Raji (cell line): ENCODE data around the gene SUSD5.
A peak's percentile ranks its signal among the peaks of the same experiment; 100 is the strongest.

Experiments used
- POLR2A ChIP-seq: IDR thresholded peaks from 2 replicates; pipeline ENCODE4 v1.6.1; 2011; ENCODE audit warnings: low read depth, low read length, control low read depth; ENCODE audit not compliant: insufficient read depth

Gene SUSD5

DNA sequence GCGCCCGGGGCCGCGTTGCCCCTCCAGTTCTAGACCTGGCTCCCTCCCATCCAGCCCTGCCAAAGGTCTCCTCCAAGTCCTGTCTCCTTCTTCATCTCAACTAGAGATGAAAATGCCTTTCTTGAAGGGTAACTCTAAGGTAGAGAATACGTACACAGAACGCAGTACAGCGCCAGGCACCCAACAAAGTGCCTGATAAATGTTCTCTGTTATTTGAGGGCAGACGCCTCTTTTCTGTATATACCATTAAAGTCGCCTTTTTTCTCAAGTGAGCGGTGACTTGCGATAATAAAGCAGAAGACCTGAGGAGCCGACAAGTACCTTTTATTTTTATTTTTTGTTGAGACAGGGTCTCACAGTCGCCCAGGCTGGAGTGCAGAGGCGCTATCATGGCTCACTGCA is 104.0 kb downstream of the SUSD5 start:
- no peak for TF ChIP-seq POLR2A

DNA sequence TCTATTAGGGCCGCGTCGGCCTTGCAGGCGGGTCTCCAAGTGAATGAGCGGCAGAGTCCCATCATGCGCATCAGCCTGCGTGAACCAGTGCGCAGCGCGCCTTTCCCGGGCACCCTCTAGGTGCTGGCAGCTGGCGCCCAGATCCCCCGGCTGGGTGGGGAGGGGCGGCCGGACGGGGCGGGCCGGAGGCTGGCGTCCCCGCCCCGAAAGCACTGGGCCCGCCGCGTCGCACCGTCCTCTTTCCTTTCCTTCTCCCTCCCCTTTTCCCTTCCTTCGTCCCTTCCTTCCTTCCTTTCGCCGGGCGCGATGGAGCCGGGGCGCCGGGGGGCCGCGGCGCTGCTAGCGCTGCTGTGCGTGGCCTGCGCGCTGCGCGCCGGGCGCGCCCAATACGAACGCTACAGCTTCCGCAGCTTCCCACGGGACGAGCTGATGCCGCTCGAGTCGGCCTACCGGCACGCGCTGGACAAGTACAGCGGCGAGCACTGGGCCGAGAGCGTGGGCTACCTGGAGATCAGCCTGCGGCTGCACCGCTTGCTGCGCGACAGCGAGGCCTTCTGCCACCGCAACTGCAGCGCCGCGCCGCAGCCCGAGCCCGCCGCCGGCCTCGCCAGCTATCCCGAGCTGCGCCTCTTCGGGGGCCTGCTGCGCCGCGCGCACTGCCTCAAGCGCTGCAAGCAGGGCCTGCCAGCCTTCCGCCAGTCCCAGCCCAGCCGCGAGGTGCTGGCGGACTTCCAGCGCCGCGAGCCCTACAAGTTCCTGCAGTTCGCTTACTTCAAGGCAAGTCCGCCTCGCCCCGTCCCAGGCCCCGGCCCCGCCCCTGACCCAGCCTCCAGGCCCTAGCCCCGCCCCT is 104.6 kb downstream of the SUSD5 start, which contains the start of gene CRTAP:
TSS of gene CRTAP (plus strand) at position 243 of the 850 bp plus-strand sequence. CDS start at position 307, 64 bp downstream.
- peak; percentile 81 for TF ChIP-seq POLR2A

DNA sequence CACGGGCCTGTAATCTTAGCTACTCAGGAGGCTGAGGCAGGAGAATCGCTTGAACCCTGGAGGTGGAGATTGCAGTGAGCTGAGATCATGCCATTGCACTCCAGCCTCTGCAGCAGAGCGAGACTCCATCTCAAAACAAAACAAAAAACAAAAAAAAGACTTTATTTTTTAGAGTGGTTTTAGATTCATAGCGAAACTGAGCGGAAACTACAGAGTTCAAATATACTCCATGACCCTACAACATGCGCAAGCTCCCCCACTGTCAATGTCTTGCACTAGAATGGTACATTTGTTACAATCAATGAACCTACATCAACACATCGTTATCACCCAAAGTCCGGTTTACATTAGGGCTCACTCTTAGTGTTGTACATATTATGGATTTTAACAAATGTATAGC is 107.0 kb downstream of the SUSD5 start:
- no peak for TF ChIP-seq POLR2A

DNA sequence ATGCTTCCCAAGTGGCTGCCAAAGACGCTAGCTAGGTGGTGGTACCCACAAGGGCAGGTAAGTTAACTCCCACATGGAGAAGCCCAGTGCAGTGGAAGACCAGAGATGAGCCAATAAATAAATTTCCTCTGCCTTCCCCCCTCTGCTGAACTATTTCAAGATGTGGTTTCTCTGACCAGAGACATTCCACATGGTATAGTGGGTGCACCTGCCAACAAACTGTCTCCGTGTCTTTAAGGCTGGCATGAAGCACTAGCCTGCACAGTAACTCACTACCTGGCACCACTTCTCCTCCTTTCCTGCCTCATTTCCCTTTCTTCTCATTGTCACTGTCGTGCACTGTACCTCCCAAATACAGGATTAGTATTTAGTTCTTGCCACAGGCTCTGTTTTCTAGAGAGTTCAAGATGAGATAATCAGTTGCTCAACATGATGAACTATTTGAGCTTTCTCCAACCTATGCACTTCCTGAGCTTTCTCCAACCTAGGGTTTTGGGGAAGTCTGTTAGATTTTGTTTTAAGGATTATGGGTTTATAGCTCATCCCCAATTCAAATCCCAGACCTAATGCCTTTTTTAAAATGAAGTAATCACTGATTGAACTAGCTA is 113.2 kb downstream of the SUSD5 start:
- TF ChIP-seq POLR2A, result no peak

DNA sequence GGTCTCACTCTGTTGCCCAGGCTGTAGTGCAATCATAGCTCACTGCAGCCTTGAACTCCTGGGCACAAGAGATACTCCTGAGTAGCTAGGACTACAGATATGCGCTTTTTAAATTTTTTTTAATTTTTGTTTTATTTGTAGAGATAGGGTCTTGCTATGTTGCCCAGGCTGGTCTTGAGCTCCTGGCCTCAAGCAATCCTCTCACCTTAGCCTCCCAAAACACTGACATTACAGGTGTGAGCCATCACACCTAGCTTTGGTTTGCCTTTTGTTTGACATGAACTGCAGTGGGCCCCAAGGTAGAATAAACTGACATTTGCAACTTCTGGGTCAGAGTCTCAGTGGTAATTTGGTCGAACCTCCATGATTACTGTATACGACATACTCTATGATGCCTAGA is 113.8 kb downstream of the SUSD5 start:
- no peak for TF ChIP-seq POLR2A

DNA sequence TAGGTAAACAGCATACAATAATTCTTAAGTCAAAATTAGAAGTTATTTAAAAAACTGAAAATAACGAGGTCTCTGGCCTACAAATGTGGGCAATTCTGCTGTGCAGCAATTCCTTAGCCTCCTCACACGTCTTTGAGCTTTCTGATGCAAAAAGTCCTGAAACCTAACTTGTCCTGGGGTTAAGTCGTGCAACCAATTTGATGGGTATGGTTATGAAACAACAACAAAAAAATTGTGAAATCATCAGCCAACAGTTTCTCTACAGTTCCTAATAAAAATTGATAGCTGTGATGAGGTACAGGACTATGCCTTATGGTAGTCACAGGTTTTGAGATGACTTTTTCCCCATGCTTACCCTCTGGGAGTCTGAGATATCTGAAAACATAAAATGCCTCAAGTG is 115.1 kb downstream of the SUSD5 start:
- no peak for TF ChIP-seq POLR2A

DNA sequence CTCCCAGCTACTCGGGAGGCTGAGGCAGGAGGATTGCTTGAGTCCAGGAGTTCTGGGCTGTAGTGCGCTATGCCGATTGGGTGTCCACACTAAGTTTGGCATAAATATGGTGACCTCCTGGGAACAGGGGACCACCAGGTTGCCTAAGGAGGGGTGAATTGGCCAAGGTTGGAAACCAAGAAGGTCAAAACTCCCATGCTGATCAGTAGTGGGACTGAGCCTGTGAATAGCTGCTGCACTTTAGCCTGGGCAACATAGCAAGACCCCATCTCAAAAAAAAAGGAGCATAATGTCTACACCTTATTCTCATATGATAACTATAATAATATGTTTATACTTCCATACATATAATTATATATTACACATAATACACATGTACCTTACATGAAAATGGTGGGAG is 115.6 kb downstream of the SUSD5 start:
- TF ChIP-seq POLR2A, result no peak

DNA sequence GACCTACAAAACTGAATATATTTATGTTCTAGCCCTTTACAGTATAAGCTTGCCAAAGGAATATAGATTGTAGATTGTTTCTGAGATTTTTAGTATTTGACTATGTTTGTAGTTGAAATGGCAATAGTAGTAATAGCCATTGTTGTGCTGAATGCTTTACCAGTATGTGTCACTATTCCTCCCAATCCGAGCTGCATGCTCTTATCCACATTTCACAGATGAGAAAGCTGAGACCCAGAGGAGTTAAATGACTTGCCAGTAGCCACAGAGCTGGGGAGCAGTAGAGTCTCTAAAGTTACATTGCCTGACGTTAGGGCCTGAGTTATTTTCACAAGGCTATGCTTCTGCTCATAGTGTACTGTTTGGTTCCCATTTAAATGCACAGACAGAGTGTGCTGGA is 118.4 kb downstream of the SUSD5 start:
- no peak for TF ChIP-seq POLR2A
